ENCODE measurements around the gene MRPL36.
"Not testable (repeated sequence)": the region's sequence is repeated elsewhere in the genome, so short reads cannot be mapped to it uniquely, and the experiment has no call there.

The MRPL36 gene

GRCh38 chr5:1814183-1815020, 14.8 kb upstream of the MRPL36 start:
- no peak for DNase-seq

- DNase-seq = no peak
Observed at GRCh38 chr5:1810581-1811101, 11.0 kb upstream of the MRPL36 start.

- DNase-seq = no peak
Observed at GRCh38 chr5:1809416-1810035, 9.9 kb upstream of the MRPL36 start.

DNA sequence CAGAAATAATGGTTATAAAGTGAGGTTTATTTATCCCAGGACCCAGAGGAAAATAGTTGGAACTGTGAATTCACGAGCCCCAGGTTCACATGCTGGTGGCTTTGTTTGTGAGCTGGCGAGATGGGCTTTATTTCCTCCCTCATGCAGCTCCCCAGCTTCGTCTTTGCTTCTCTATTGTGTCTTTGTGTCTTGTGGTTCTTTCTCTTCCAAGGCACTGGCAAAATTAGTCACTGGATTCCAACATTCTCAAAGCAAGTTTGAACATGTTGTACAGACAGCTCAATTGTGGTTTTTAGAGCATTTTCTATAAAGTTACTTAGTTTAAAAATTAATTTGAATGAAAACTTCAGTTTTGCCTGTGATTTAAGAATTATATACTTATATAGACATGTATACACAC, 8.8 kb upstream of the MRPL36 start:
- DNase-seq = no peak

DNA sequence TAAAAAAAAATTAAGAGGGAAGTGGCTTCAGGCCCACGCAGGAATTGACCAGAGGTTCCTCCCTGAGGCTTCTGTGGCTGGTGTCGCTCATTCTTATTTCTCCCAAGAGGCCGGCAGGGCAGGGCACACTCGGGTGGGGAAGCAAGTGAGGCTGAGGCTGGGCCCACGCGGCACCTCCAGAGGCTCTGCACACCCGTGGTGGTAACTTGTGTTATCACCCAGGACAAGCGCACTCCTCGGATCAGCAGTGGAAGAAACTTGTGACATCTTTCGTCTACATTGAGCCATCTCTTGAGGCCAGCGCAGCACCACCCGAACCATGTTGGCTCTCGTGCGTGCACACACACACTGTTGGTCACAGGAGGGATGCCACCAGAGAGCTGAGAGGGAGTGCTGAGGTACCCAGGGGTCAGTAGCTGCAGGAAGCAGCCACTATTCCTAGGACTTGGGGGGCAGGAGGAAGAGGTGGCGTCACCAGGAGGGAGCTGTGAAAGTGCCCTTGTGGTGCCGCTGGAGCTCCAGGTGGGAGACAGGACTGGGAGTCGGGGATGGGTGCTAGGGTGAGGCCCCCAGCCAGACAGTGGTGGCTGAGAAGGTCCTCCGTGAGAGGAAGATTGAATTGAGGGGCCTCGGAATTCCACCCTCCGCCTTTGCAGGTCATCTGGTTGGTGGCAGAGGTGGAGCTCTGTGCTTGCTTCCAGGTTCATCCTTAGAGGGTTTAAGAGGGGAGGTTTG, 8.0 kb upstream of the MRPL36 start:
- DNase-seq = peak; percentile 32

GRCh38 chr5:1806974-1807373, 7.3 kb upstream of the MRPL36 start:
- no peak for DNase-seq

DNA sequence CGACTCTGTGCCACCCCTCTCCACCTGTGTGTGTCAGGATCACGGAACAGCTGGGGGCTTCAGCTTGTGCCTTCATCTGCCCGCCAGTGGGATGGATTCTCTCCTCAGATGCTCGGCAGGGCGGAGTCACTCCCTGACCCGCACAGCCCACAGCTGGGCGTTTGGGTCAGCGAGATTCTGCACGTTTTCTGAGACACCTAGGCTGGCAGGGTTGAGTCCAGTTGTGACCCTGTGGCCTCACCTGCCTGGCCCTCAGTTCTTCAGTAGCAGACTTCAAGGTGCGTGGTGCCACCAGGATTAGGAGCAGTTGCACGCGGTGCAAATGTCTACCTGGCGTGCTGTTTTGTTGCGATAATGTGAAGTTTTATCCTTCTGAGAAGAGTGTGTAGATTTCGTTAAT, 6.6 kb upstream of the MRPL36 start:
- no peak for DNase-seq

- DNase-seq = no peak
Observed at GRCh38 chr5:1805736-1806135, 6.1 kb upstream of the MRPL36 start.

DNA sequence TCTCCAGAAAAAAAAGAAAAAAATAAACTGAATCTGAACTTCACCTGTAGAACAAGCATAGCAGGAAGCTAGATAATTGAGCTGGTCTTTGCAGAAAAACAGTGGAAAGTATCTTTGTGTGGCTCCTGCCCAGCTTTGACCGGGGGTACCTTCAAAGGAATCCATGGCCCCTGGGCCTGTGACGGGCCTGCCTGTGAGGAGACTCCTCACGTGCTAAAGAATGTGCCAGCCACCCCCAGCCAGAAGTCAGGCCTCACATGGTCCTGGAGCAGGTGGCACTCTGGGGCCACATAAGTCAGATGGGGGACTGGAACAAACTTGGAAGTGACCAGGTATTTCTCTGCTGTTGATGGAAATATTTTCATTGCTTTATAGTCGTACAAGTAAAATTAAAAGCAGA, 5.7 kb upstream of the MRPL36 start:
- DNase-seq = no peak

DNA sequence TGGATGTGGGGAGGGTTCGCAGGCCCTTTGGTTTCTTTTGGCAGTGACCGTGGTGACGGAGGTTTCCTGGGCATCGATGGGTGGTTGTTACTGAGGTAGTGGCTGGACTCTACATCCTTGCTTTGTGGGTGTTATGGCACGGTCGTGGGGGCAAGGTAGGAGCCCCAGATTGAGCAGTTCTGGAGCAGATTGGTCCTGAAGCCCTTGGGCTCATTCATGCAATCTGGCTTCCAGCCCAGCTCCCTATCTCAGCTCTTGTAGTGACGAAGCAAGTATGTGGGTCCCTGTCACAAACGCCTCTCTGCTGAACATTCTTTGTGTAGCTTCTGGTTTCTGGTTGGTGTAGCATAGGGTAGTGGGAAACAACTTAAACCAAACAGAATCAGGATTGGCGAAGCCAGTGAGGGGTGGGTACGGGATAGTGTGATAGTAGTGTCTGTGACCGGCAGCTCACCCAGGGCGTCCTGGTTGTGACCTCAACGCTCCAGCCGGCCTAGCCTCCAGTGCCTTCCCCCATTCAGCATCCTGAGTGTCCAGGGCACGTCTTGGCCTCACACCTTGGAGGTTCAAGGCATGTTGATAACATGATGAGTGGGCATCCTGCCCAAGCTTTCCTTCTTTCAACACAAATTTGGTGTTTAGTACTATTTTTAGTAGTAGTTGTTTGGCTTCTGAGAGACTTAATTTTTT, 4.5 kb upstream of the MRPL36 start:
- no peak for DNase-seq

GRCh38 chr5:1803192-1803591, 3.6 kb upstream of the MRPL36 start:
- no peak for DNase-seq

DNA sequence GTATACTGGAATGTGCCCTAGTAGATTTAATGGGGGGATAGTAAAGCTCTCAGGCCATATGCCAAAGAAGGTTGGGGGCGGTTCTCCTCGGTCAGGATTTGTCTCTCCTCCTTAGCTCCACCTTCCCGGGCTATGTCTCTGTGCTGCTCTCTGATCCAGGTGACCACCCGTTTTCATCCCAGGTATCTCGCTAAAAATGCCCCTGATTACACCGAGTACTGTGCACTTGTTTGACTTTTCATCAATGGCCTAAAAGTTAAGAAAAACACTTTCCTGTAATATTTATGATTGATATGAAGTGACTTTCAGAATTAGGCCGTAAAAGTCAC, 2.3 kb upstream of the MRPL36 start:
- DNase-seq = no peak

- DNase-seq = peak; percentile 82
Observed at GRCh38 chr5:1801222-1801966, 1.8 kb upstream of the MRPL36 start, which contains the start of gene NDUFS6. Gene NDUFS6, plus strand, starts transcription at chr5:1801407. Its CDS starts 11 bp downstream, at chr5:1801418.

DNA sequence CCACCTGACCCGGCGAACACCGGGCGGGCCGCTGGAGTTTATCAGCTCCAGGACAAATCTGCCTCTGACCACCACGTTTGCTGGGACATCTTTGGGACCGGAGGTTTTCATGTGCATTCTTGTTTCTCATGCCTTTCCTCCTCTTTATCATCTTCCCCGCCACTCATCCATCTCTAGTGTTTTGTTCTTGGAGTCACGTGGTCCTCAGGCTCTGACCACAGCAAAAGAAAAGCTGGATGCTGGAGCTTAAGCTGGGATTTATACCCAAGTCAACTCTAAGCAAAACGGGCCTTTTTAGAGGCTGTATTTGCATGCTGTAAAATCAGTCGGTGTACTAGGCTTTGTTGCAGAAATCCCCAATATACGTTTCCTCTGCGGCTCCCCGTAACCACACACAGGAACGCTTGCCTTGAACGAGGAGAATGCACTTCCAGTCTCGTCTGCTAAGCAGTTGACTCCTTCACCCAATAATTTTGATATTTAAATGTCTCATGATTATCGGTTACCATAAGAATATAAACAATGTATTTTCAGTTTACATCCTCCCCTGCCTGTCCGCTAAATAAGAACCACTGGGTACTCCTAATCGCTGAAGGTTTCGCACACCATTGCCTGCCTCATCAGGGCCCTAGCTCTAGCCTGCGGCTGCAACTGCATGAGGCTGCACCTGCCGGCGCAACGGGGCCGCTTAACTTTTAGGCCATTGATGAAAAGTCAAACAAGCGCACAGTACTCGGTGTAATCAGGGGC, 1.0 kb upstream of the MRPL36 start:
- DNase-seq = no peak

- DNase-seq = peak; percentile 27
Observed at GRCh38 chr5:1799110-1799601, 481 bp downstream of the MRPL36 start.

- DNase-seq = not testable (repeated sequence)
Observed at GRCh38 chr5:1798589-1798988, 1.0 kb downstream of the MRPL36 start.

GRCh38 chr5:1797855-1798254, 1.8 kb downstream of the MRPL36 start:
- no peak for DNase-seq

DNA sequence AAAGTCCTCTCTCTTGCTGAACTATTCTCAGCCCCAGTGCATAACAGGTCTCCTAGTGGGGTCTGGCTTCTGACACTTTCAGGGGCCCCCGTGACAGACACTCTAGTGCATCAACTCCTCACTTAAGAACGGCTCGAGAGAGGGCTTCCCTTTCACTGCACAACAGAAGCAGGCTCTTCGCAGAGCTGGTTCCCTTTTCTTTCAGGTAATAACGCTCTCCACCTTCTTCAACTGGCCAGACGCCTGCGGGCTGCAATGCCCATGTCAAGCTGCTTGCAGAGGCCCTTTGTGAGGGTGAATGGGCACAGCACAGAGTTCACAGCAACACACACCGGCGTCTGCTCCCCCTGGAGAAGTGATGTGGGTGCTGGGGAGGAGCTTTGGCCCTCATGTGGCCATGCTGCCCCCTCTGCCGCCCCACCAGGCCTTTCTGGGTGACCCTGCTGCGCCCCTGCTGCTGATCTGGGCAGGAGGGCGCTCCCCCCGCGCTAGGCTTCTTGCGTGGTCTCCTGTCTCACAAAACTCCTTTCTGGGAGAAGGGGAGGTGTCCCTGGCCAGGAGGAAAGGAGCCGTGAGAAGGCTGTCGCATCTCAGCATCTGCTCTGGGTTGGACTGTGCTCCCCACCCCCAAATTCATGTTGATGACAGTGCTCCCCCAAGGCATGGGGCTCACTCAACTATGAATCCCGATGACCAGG, 2.4 kb downstream of the MRPL36 start:
- DNase-seq = no peak

- no peak for DNase-seq
Observed at GRCh38 chr5:1796371-1797102, 3.1 kb downstream of the MRPL36 start.

DNA sequence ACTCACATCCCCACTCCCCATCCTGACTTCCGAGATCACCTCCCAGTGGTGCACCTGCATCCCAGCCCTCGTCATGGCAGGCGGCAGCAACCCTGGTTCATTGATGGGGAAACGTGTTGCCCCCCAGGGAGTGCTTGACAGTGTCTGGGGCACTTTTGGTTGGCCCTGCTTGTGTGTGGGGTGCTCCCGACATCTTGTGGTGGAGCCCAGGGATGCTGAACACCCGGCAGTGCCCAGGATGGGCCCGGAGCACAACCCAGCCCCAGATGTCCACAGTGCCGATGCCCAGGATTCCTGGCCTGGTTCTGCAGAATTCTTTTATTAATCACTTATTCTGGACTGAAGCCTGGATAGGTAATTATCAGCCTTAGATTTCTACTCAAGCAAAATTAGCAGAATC, 3.7 kb downstream of the MRPL36 start:
- no peak for DNase-seq

All from inflammatory macrophage treated with lipopolysaccharide for 4 hours (primary cell).